ENCODE results near the gene KIAA1217.

- TF ChIP-seq, protein P1, sequence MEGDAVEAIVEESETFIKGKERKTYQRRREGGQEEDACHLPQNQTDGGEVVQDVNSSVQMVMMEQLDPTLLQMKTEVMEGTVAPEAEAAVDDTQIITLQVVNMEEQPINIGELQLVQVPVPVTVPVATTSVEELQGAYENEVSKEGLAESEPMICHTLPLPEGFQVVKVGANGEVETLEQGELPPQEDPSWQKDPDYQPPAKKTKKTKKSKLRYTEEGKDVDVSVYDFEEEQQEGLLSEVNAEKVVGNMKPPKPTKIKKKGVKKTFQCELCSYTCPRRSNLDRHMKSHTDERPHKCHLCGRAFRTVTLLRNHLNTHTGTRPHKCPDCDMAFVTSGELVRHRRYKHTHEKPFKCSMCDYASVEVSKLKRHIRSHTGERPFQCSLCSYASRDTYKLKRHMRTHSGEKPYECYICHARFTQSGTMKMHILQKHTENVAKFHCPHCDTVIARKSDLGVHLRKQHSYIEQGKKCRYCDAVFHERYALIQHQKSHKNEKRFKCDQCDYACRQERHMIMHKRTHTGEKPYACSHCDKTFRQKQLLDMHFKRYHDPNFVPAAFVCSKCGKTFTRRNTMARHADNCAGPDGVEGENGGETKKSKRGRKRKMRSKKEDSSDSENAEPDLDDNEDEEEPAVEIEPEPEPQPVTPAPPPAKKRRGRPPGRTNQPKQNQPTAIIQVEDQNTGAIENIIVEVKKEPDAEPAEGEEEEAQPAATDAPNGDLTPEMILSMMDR (conservative IDR thresholded peaks at IDR 0.05; ENCODE audit: low read length), result no peak
- TF ChIP-seq EZH2phosphoT487 (IDR thresholded peaks at IDR 0.05; ENCODE audit: borderline replicate concordance), result no peak
Measured at GRCh38 chr10:24333736-24334135, 124.8 kb downstream of the KIAA1217 start.
